ENCODE data around the gene DAZAP1. TPM values are rescaled to one million over a fixed set of nuclear protein-coding genes. Genes with fewer than 3 reads are reported as not detected.

Gene DAZAP1
- polyA plus RNA-seq, 1 of the 3 experiments (the other 2 are of a cell fraction): 54.3 TPM

DNA sequence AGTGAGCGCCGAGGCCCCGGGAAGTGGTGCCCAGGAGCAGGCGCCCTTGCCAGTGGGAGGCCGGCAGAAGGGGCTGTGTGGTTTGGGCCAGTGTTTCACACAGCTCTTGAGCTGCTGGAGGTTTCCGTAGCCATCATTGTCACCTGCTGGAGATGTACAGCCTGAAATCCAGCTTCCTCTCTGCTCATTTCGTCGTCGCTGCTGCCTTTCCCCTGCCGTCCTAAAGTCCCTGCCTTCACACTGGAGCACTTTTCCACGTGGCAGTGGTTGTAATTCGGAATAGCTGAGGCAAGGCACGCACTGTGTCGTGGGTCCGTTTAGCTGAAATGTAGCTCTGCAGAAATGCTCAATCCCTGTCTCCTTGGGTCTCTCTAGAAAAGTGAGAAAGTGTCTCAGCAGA, 13.2 kb downstream of the DAZAP1 start:
- peaks cover 7 to 84% of the 10 kb centered on the region in 2 experiments for H3K36me3 ChIP-seq (replicated peaks in 1 of 2; ENCODE audit: control insufficient read depth in 1 of 2, insufficient read depth in 2 of 2, low read length in 1 of 2)
- no peaks in the 10 kb centered on the region for H3F3A ChIP-seq (replicated peaks; ENCODE audit: insufficient read depth)
- no peak overlapping the region for H3K9ac ChIP-seq
- no peaks in the 10 kb centered on the region for H3K9me3 ChIP-seq
- H4K20me1 ChIP-seq (ENCODE audit: insufficient read depth): peaks cover 55% of the 10 kb centered on the region
- CTCF ChIA-PET: interaction anchor here (2.0 kb wide), 1 partner anchor 25 kb away, joined by 12 read pairs; no protein-coding TSS in a partner anchor
- no peak for DNase-seq
- no peaks in the 10 kb centered on the region for H3K27me3 ChIP-seq (ENCODE audit: insufficient read depth)
- H2AFZ ChIP-seq (ENCODE audit: low read depth): no peak overlapping the region
- no peak overlapping the region for H3K27ac ChIP-seq (ENCODE audit: low read depth in 2 of 2, low read length in 1 of 2)
- 93% methylated on average over 13 of the region's 15 CpGs for WGBS (ENCODE audit: low lambda C conversion rate)
- no peak overlapping the region for H3K4me2 ChIP-seq
- no peaks in the 10 kb centered on the region for H3K9me2 ChIP-seq
- H3K4me1 ChIP-seq (ENCODE audit: control insufficient read depth in 1 of 2, insufficient read depth in 2 of 2, low read depth in 1 of 2, low read length in 1 of 2): peaks cover 0 to 6% of the 10 kb centered on the region in 2 experiments; a peak in 2 of 4 replicates
- no peak overlapping the region for H3K4me3 ChIP-seq (ENCODE audit: low read depth in 2 of 2, low read length in 1 of 2)
- H3K79me2 ChIP-seq (ENCODE audit: insufficient read depth): peaks cover 64% of the 10 kb centered on the region
- TF ChIP-seq, protein P1, sequence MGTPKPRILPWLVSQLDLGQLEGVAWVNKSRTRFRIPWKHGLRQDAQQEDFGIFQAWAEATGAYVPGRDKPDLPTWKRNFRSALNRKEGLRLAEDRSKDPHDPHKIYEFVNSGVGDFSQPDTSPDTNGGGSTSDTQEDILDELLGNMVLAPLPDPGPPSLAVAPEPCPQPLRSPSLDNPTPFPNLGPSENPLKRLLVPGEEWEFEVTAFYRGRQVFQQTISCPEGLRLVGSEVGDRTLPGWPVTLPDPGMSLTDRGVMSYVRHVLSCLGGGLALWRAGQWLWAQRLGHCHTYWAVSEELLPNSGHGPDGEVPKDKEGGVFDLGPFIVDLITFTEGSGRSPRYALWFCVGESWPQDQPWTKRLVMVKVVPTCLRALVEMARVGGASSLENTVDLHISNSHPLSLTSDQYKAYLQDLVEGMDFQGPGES (IDR thresholded peaks at IDR 0.05; ENCODE audit: low read depth, low read length): no peak
- TF ChIP-seq RAD21 (IDR thresholded peaks at IDR 0.05; ENCODE audit: low read length): no peak
- TF ChIP-seq TCF12 (IDR thresholded peaks at IDR 0.05): no peak
- TF ChIP-seq, protein P2, sequence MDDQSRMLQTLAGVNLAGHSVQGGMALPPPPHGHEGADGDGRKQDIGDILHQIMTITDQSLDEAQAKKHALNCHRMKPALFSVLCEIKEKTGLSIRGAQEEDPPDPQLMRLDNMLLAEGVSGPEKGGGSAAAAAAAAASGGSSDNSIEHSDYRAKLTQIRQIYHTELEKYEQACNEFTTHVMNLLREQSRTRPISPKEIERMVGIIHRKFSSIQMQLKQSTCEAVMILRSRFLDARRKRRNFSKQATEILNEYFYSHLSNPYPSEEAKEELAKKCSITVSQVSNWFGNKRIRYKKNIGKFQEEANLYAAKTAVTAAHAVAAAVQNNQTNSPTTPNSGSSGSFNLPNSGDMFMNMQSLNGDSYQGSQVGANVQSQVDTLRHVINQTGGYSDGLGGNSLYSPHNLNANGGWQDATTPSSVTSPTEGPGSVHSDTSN (IDR thresholded peaks at IDR 0.05): no peak
- TF ChIP-seq EZH2phosphoT487 (IDR thresholded peaks at IDR 0.05; ENCODE audit: borderline replicate concordance, low read depth): no peak
- TF ChIP-seq RFX5 (IDR thresholded peaks at IDR 0.05; ENCODE audit: low read length): no peak
- no peak for TF ChIP-seq TAF1 (IDR thresholded peaks at IDR 0.05; ENCODE audit: borderline replicate concordance, low read depth, low read length)
- TF ChIP-seq RXRA (IDR thresholded peaks at IDR 0.05; ENCODE audit: borderline replicate concordance, low read depth): no peak
- no peak for TF ChIP-seq ELF1 (IDR thresholded peaks at IDR 0.05)
- no peak for TF ChIP-seq RCOR1 (IDR thresholded peaks at IDR 0.05; ENCODE audit: low read length)
- TF ChIP-seq, protein P3, sequence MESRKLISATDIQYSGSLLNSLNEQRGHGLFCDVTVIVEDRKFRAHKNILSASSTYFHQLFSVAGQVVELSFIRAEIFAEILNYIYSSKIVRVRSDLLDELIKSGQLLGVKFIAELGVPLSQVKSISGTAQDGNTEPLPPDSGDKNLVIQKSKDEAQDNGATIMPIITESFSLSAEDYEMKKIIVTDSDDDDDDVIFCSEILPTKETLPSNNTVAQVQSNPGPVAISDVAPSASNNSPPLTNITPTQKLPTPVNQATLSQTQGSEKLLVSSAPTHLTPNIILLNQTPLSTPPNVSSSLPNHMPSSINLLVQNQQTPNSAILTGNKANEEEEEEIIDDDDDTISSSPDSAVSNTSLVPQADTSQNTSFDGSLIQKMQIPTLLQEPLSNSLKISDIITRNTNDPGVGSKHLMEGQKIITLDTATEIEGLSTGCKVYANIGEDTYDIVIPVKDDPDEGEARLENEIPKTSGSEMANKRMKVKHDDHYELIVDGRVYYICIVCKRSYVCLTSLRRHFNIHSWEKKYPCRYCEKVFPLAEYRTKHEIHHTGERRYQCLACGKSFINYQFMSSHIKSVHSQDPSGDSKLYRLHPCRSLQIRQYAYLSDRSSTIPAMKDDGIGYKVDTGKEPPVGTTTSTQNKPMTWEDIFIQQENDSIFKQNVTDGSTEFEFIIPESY (IDR thresholded peaks at IDR 0.05; ENCODE audit: borderline replicate concordance, low read depth): no peak
- TF ChIP-seq, protein P4, sequence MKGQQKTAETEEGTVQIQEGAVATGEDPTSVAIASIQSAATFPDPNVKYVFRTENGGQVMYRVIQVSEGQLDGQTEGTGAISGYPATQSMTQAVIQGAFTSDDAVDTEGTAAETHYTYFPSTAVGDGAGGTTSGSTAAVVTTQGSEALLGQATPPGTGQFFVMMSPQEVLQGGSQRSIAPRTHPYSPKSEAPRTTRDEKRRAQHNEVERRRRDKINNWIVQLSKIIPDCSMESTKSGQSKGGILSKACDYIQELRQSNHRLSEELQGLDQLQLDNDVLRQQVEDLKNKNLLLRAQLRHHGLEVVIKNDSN (IDR thresholded peaks at IDR 0.05; ENCODE audit: borderline replicate concordance, low read depth): no peak
- TF ChIP-seq, protein P5, sequence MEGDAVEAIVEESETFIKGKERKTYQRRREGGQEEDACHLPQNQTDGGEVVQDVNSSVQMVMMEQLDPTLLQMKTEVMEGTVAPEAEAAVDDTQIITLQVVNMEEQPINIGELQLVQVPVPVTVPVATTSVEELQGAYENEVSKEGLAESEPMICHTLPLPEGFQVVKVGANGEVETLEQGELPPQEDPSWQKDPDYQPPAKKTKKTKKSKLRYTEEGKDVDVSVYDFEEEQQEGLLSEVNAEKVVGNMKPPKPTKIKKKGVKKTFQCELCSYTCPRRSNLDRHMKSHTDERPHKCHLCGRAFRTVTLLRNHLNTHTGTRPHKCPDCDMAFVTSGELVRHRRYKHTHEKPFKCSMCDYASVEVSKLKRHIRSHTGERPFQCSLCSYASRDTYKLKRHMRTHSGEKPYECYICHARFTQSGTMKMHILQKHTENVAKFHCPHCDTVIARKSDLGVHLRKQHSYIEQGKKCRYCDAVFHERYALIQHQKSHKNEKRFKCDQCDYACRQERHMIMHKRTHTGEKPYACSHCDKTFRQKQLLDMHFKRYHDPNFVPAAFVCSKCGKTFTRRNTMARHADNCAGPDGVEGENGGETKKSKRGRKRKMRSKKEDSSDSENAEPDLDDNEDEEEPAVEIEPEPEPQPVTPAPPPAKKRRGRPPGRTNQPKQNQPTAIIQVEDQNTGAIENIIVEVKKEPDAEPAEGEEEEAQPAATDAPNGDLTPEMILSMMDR (IDR thresholded peaks at IDR 0.05): no peak
- no peak for TF ChIP-seq MEF2A (IDR thresholded peaks at IDR 0.05; ENCODE audit: borderline replicate concordance, low read depth)
- TF ChIP-seq SMC3 (IDR thresholded peaks at IDR 0.05; ENCODE audit: low read depth, low read length): no peak
- no peak for TF ChIP-seq JUND (IDR thresholded peaks at IDR 0.05)
- no peak for TF ChIP-seq MXI1 (IDR thresholded peaks at IDR 0.05; ENCODE audit: low read depth, low read length)
- TF ChIP-seq, protein P6, sequence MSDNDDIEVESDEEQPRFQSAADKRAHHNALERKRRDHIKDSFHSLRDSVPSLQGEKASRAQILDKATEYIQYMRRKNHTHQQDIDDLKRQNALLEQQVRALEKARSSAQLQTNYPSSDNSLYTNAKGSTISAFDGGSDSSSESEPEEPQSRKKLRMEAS (IDR thresholded peaks at IDR 0.05; ENCODE audit: low read depth): no peak
- TF ChIP-seq FOXJ3 (CRISPR knock-in tag; IDR thresholded peaks at IDR 0.05): no peak
- TF ChIP-seq NFIC (IDR thresholded peaks at IDR 0.05; ENCODE audit: borderline replicate concordance): no peak
- POLR2A ChIA-PET: interaction anchor here (1.1 kb wide), 1 partner anchor 12 kb away, joined by 3 read pairs; no protein-coding TSS in a partner anchor

Data from SK-N-SH (cell line).